Naive B cell (primary cell): ENCODE results near the gene CCDC183. TPM values are rescaled to one million over a fixed set of nuclear protein-coding genes. Genes with fewer than 3 reads are reported as not detected.
"Not testable (repeated sequence)": the region's sequence is repeated elsewhere in the genome, so short reads cannot be mapped to it uniquely, and the experiment has no call there.

Experiments
- ATAC-seq, 2 donors: fragments of 150-1000 bp; cut with Tn5 transposase; 2 replicates each; pipeline ENCODE4 v1.10.0; 2021; ENCODE audit warnings: low read depth in 2 of 2, mild to moderate bottlenecking in 2 of 2, moderate library complexity in 2 of 2
- DNase-seq: peaks from one replicate; pipeline ENCODE4 v3.0.0; 2022
- H3K27ac Mint-ChIP-seq, 6 donors: one replicate each; pipeline ENCODE4 v1.8.0; 2020 to 2022; ENCODE audit warnings: mild to moderate bottlenecking in 6 of 6, mixed read lengths in 6 of 6, moderate library complexity in 5 of 6, inconsistent platforms in 2 of 6
- H3K27me3 Mint-ChIP-seq, 3 donors: one replicate each; pipeline ENCODE4 v1.8.0; 2021 to 2022; ENCODE audit warnings: mixed read lengths in 3 of 3, mild to moderate bottlenecking in 1 of 3
- H3K36me3 Mint-ChIP-seq, 2 donors: one replicate each; pipeline ENCODE4 v1.8.0; 2020 to 2022; ENCODE audit warnings: mixed read lengths in 2 of 2, inconsistent platforms in 1 of 2, mild to moderate bottlenecking in 1 of 2
- H3K4me1 Mint-ChIP-seq, 3 donors: one replicate each; pipeline ENCODE4 v1.8.0; 2020 to 2022; ENCODE audit warnings: mixed read lengths in 3 of 3, inconsistent platforms in 1 of 3, mild to moderate bottlenecking in 1 of 3, moderate library complexity in 1 of 3
- H3K4me3 Mint-ChIP-seq, 8 donors: one replicate each; pipeline ENCODE4 v1.8.0; 2020 to 2022; ENCODE audit warnings: mild to moderate bottlenecking in 8 of 8, mixed read lengths in 8 of 8, moderate library complexity in 8 of 8, inconsistent platforms in 2 of 8
- H3K9me3 Mint-ChIP-seq, 7 donors: one replicate each; pipeline ENCODE4 v1.8.0; 2020 to 2022; ENCODE audit warnings: mixed read lengths in 7 of 7, mild to moderate bottlenecking in 5 of 7, inconsistent platforms in 2 of 7, moderate library complexity in 1 of 7
- polyA plus RNA-seq, 6 donors: library from polyadenylated mRNA; unstranded; fragments of 300-500 nt; fragmentation: Illumina TruSeq; gene quantifications; one replicate each; pipeline ENCODE4 v1.2.3, GENCODE V29; 2021; ENCODE audit warnings: low read depth in 6 of 6

CCDC183 gene
- polyA plus RNA-seq, 6 donors from 2014 or later = 0.24 to 1.7 TPM; not detected in 4

- Mint-ChIP-seq H3K9me3 (no peaks in the 10 kb centered on the region), H3K27ac (peak overlapping the region in 3 of 6 donors; percentile 28 to 95 (median 42)), H3K36me3 (no peaks in the 10 kb centered on the region), H3K27me3 (no peaks in the 10 kb centered on the region), H3K4me3 (peak overlapping the region in 2 of 8 donors; percentile 16 to 25), H3K4me1 (peaks cover 37 to 58% (median 49%) of the 10 kb centered on the region in 3 donors)
- no peak for DNase-seq
- peak in 1 of 2 donors; percentile 9 for ATAC-seq
These were observed 33.1 kb upstream of the CCDC183 start for GRCh38 chr9:136762915-136763648.

- H3K4me1 Mint-ChIP-seq = peaks cover 38 to 53% (median 45%) of the 10 kb centered on the region in 3 donors
- H3K27me3 Mint-ChIP-seq = no peaks in the 10 kb centered on the region
- DNase-seq (no peak), ATAC-seq (no peak)
- peak overlapping the region in 1 of 8 donors; percentile 32 for H3K4me3 Mint-ChIP-seq
- H3K9me3 Mint-ChIP-seq = no peaks in the 10 kb centered on the region
- H3K27ac Mint-ChIP-seq = peak overlapping the region in 1 of 6 donors; percentile 95
- H3K36me3 Mint-ChIP-seq = no peaks in the 10 kb centered on the region
These were observed 32.5 kb upstream of the CCDC183 start for GRCh38 chr9:136763649-136764035.

GRCh38 chr9:136764301-136764891 lies 31.7 kb upstream of the CCDC183 start, which contains the start of gene LCN15:
Gene LCN15 (minus strand): TSS chr9:136764518. CDS start chr9:136764488, 30 bp downstream.
- no peaks in the 10 kb centered on the region for H3K27me3 Mint-ChIP-seq
- DNase-seq (no peak), ATAC-seq (no peak)
- peaks cover 35 to 50% (median 44%) of the 10 kb centered on the region in 3 donors for H3K4me1 Mint-ChIP-seq
- peak within 1 kb of the TSS; percentile 42 to 99 (median 96) for H3K27ac Mint-ChIP-seq
- H3K4me3 Mint-ChIP-seq = peak within 1 kb of the TSS in 2 of 8 donors; percentile 25 to 32
- H3K9me3 Mint-ChIP-seq = no peaks in the 10 kb centered on the region
- H3K36me3 Mint-ChIP-seq = no peaks in the 10 kb centered on the region

GRCh38 chr9:136765041-136765440 lies 31.1 kb upstream of the CCDC183 start:
- H3K27ac Mint-ChIP-seq = peak overlapping the region in 5 of 6 donors; percentile 21 to 98 (median 95)
- H3K4me3 Mint-ChIP-seq = no peak overlapping the region
- peaks cover 33 to 47% (median 42%) of the 10 kb centered on the region in 3 donors for H3K4me1 Mint-ChIP-seq
- no peaks in the 10 kb centered on the region for H3K36me3 Mint-ChIP-seq
- ATAC-seq = no peak
- DNase-seq = no peak
- H3K27me3 Mint-ChIP-seq = peaks cover 0 to 6% (median 5%) of the 10 kb centered on the region in 3 donors
- H3K9me3 Mint-ChIP-seq = no peaks in the 10 kb centered on the region

GRCh38 chr9:136765745-136766409 lies 30.3 kb upstream of the CCDC183 start:
- not testable (repeated sequence) for H3K9me3 Mint-ChIP-seq, H3K36me3 Mint-ChIP-seq, H3K27me3 Mint-ChIP-seq, DNase-seq
- ATAC-seq = peak; percentile 52 to 66
- Mint-ChIP-seq H3K27ac (peak overlapping the region; percentile 94 to 99 (median 98)), H3K4me1 (peaks cover 31 to 46% (median 36%) of the 10 kb centered on the region in 3 donors), H3K4me3 (peak overlapping the region in 3 of 8 donors; percentile 32 to 81 (median 45))

- H3K4me3 Mint-ChIP-seq = peak overlapping the region; percentile 31 to 81 (median 70)
- H3K27me3 Mint-ChIP-seq, H3K9me3 Mint-ChIP-seq, H3K36me3 Mint-ChIP-seq: not testable (repeated sequence)
- H3K4me1 Mint-ChIP-seq = peaks cover 29 to 41% (median 30%) of the 10 kb centered on the region in 3 donors
- peak; percentile 43 to 51 for ATAC-seq
- peak; percentile 76 for DNase-seq
- H3K27ac Mint-ChIP-seq = peak overlapping the region; percentile 94 to 99 (median 96)
These were observed 29.6 kb upstream of the CCDC183 start for GRCh38 chr9:136766410-136767120.

GRCh38 chr9:136769710-136770191 lies 26.4 kb upstream of the CCDC183 start:
- ATAC-seq = peak; percentile 24 to 50
- Mint-ChIP-seq H3K4me1 (peaks cover 33 to 42% (median 39%) of the 10 kb centered on the region in 3 donors), H3K27ac (peak overlapping the region in 3 of 6 donors; percentile 21 to 95 (median 80)), H3K9me3 (peaks cover 0 to 6% (median 3%) of the 10 kb centered on the region in 7 donors), H3K27me3 (peaks cover 0 to 8% (median 6%) of the 10 kb centered on the region in 3 donors), H3K4me3 (peak overlapping the region in 2 of 8 donors; percentile 45 to 62), H3K36me3 (peaks cover 0 to 8% of the 10 kb centered on the region in 2 donors)
- peak; percentile 40 for DNase-seq

GRCh38 chr9:136771907-136772415 lies 24.2 kb upstream of the CCDC183 start:
- Mint-ChIP-seq H3K4me3 (no peak overlapping the region), H3K27me3 (peaks cover 0 to 12% (median 10%) of the 10 kb centered on the region in 3 donors), H3K27ac (no peak overlapping the region), H3K4me1 (peaks cover 24 to 26% (median 26%) of the 10 kb centered on the region in 3 donors), H3K36me3 (peaks cover 0 to 8% of the 10 kb centered on the region in 2 donors), H3K9me3 (peaks cover 0 to 6% (median 3%) of the 10 kb centered on the region in 7 donors)
- ATAC-seq = no peak
- DNase-seq = no peak

- H3K9me3 Mint-ChIP-seq = peaks cover 0 to 6% (median 3%) of the 10 kb centered on the region in 7 donors
- peaks cover 0 to 8% of the 10 kb centered on the region in 2 donors for H3K36me3 Mint-ChIP-seq
- H3K27ac Mint-ChIP-seq = peak overlapping the region in 1 of 6 donors; percentile 25
- peaks cover 4 to 27% (median 22%) of the 10 kb centered on the region in 3 donors for H3K27me3 Mint-ChIP-seq
- H3K4me3 Mint-ChIP-seq = peak overlapping the region in 1 of 8 donors; percentile 35
- DNase-seq = peak; percentile 42
- peaks cover 15 to 21% (median 16%) of the 10 kb centered on the region in 3 donors for H3K4me1 Mint-ChIP-seq
- peak; percentile 83 to 89 for ATAC-seq
These were observed 22.6 kb upstream of the CCDC183 start for GRCh38 chr9:136773386-136774044.

GRCh38 chr9:136774416-136775045 lies 21.6 kb upstream of the CCDC183 start:
- Mint-ChIP-seq H3K27ac (no peak overlapping the region), H3K36me3 (peaks cover 0 to 8% of the 10 kb centered on the region in 2 donors), H3K4me3 (no peak overlapping the region), H3K9me3 (peaks cover 0 to 6% (median 3%) of the 10 kb centered on the region in 7 donors), H3K4me1 (peaks cover 15 to 21% (median 16%) of the 10 kb centered on the region in 3 donors), H3K27me3 (peaks cover 10 to 35% (median 32%) of the 10 kb centered on the region in 3 donors)
- no peak for DNase-seq
- ATAC-seq = no peak

GRCh38 chr9:136775191-136775590 lies 20.9 kb upstream of the CCDC183 start:
- Mint-ChIP-seq H3K4me3 (no peak overlapping the region), H3K9me3 (peaks cover 0 to 6% (median 3%) of the 10 kb centered on the region in 7 donors), H3K27ac (peak overlapping the region in 1 of 6 donors; percentile 42), H3K4me1 (peaks cover 9 to 15% (median 12%) of the 10 kb centered on the region in 3 donors), H3K36me3 (peaks cover 0 to 8% of the 10 kb centered on the region in 2 donors), H3K27me3 (peaks cover 10 to 32% (median 26%) of the 10 kb centered on the region in 3 donors)
- no peak for DNase-seq
- ATAC-seq = no peak
